GM21723 (cell line): Measurements from ENCODE around the gene HK3.

ENCODE experiments used
- ATAC-seq: cut with Tn5 transposase; IDR thresholded peaks from one replicate; pipeline ENCODE4 v1.9.1; 2021; ENCODE audit warnings: mild to moderate bottlenecking, moderate library complexity; ENCODE audit not compliant: unreplicated experiment

The HK3 gene

GRCh38 chr5:176899296-176899891 lies at the start of gene HK3:
Gene HK3 (minus strand): TSS chr5:176899346. CDS start chr5:176896159, 3,187 bp downstream.
- no peak for ATAC-seq

GRCh38 chr5:176948458-176948857 lies 49.3 kb upstream of the HK3 start:
- ATAC-seq, result no peak

GRCh38 chr5:176947847-176948246 lies 48.7 kb upstream of the HK3 start:
- ATAC-seq, result no peak

GRCh38 chr5:176944268-176944667 lies 45.1 kb upstream of the HK3 start:
- ATAC-seq, result no peak

GRCh38 chr5:176943816-176944215 lies 44.7 kb upstream of the HK3 start:
- ATAC-seq, result no peak

GRCh38 chr5:176941951-176942350 lies 42.8 kb upstream of the HK3 start:
- no peak for ATAC-seq

- no peak for ATAC-seq
Observed at GRCh38 chr5:176938472-176938871, 39.3 kb upstream of the HK3 start.

- no peak for ATAC-seq
Observed at GRCh38 chr5:176935017-176935416, 35.9 kb upstream of the HK3 start.

- ATAC-seq, result no peak
Observed at GRCh38 chr5:176934309-176934930, 35.3 kb upstream of the HK3 start.

GRCh38 chr5:176929654-176930053 lies 30.5 kb upstream of the HK3 start:
- no peak for ATAC-seq

- no peak for ATAC-seq
Observed at GRCh38 chr5:176927562-176927961, 28.4 kb upstream of the HK3 start.

GRCh38 chr5:176922817-176923216 lies 23.7 kb upstream of the HK3 start:
- no peak for ATAC-seq

- ATAC-seq, result no peak
Observed at GRCh38 chr5:176921714-176922113, 22.6 kb upstream of the HK3 start.

GRCh38 chr5:176918613-176919012 lies 19.5 kb upstream of the HK3 start:
- no peak for ATAC-seq

GRCh38 chr5:176916337-176916736 lies 17.2 kb upstream of the HK3 start:
- ATAC-seq, result no peak

GRCh38 chr5:176915906-176916305 lies 16.8 kb upstream of the HK3 start:
- no peak for ATAC-seq

GRCh38 chr5:176912115-176912514 lies 13.0 kb upstream of the HK3 start:
- no peak for ATAC-seq

- no peak for ATAC-seq
Observed at GRCh38 chr5:176908675-176909368, 9.7 kb upstream of the HK3 start.

- ATAC-seq, result no peak
Observed at GRCh38 chr5:176906796-176907195, 7.7 kb upstream of the HK3 start.

- ATAC-seq, result no peak
Observed at GRCh38 chr5:176906126-176906525, 7.0 kb upstream of the HK3 start.

- ATAC-seq, result no peak
Observed at GRCh38 chr5:176904276-176904675, 5.1 kb upstream of the HK3 start.

- ATAC-seq, result no peak
Observed at GRCh38 chr5:176902911-176903664, 3.9 kb upstream of the HK3 start.
